Measurements from ENCODE around the gene PEX11A.

DNA sequence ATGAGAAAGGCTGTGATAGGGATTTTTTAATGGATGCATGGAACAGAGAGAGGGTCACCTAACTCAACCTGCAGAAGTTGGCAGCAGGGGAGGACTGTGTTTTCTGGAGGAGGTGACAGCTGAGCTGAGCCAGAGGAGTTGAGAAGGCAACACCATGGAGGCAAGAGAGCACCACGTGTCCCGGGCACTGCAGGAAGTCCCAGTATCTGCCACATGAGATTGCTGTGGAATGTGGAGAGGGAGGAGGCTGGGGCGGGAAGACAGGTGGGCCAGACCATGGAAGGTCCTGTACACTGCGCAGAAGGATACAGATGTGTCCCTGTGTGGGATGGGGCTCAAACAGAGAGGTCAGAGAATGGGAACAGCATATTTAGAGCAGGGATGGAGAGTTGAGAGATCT is 45.2 kb upstream of the PEX11A start:
- TF ChIP-seq, protein P1, sequence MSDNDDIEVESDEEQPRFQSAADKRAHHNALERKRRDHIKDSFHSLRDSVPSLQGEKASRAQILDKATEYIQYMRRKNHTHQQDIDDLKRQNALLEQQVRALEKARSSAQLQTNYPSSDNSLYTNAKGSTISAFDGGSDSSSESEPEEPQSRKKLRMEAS (IDR thresholded peaks at IDR 0.05; ENCODE audit: insufficient read depth, insufficient read length) = no peak
- TF ChIP-seq, protein P2, sequence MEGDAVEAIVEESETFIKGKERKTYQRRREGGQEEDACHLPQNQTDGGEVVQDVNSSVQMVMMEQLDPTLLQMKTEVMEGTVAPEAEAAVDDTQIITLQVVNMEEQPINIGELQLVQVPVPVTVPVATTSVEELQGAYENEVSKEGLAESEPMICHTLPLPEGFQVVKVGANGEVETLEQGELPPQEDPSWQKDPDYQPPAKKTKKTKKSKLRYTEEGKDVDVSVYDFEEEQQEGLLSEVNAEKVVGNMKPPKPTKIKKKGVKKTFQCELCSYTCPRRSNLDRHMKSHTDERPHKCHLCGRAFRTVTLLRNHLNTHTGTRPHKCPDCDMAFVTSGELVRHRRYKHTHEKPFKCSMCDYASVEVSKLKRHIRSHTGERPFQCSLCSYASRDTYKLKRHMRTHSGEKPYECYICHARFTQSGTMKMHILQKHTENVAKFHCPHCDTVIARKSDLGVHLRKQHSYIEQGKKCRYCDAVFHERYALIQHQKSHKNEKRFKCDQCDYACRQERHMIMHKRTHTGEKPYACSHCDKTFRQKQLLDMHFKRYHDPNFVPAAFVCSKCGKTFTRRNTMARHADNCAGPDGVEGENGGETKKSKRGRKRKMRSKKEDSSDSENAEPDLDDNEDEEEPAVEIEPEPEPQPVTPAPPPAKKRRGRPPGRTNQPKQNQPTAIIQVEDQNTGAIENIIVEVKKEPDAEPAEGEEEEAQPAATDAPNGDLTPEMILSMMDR (IDR thresholded peaks at IDR 0.05; ENCODE audit: extremely low read depth in 1 of 2, insufficient read depth in 1 of 2, low read depth in 1 of 2, low read length in 2 of 2) = no peak
- no peak for TF ChIP-seq POLR2A (IDR thresholded peaks at IDR 0.05; ENCODE audit: low read depth, low read length)
- TF ChIP-seq JUN (IDR thresholded peaks at IDR 0.05; ENCODE audit: borderline replicate concordance, insufficient read depth, insufficient read length, low read depth) = no peak
- no peak for TF ChIP-seq POLR2AphosphoS5 (IDR thresholded peaks at IDR 0.05; ENCODE audit: insufficient read depth, low read depth, low read length)
- no peak for TF ChIP-seq EZH2 (IDR thresholded peaks at IDR 0.05; ENCODE audit: borderline replicate concordance, low read depth, low read length, severe bottlenecking)
- no peak for TF ChIP-seq MYC (IDR thresholded peaks at IDR 0.05; ENCODE audit: low read depth, low read length)
- no peak for TF ChIP-seq FOS (IDR thresholded peaks at IDR 0.05; ENCODE audit: borderline replicate concordance, insufficient read depth, low read length)
